Measurements from ENCODE around the gene B3GALT6. TPM values are rescaled to one million over a fixed set of nuclear protein-coding genes. Genes with fewer than 3 reads are reported as not detected.

B3GALT6 gene
- total and polyA plus RNA-seq, 7 experiments from 2014 or later, result 7.2 to 29.0 (median 12.7) TPM

- peaks cover 5 to 27% (median 9%) of the 10 kb centered on the region in 7 donors for H3K4me1 Mint-ChIP-seq
- no peaks in the 10 kb centered on the region for H3K27me3 Mint-ChIP-seq
- Histone ChIP-seq H3K36me3 (ENCODE audit: control insufficient read depth in 2 of 3, insufficient read depth in 3 of 3, low read length in 3 of 3) (peaks cover 0 to 93% (median 3%) of the 10 kb centered on the region in 3 experiments), H3K9me3 (ENCODE audit: control insufficient read depth in 2 of 3, low read length in 3 of 3) (no peaks in the 10 kb centered on the region), H3K4me3 (ENCODE audit: low read length) (no peak overlapping the region), H3K4me1 (ENCODE audit: control insufficient read depth in 2 of 2, insufficient read depth in 2 of 2, low read length in 2 of 2) (peaks cover 0 to 2% of the 10 kb centered on the region in 2 donors), H3K27me3 (ENCODE audit: control insufficient read depth in 2 of 2, insufficient read depth in 2 of 2, low read length in 2 of 2) (no peaks in the 10 kb centered on the region), H3K27ac (ENCODE audit: low read depth, low read length) (no peak overlapping the region)
- H3K9me3 Mint-ChIP-seq, result no peaks in the 10 kb centered on the region
- no peak for DNase-seq
- POLR2A ChIA-PET, result no interaction called here
- ATAC-seq, result peak; percentile 16
- intact Hi-C loops (cut with micrococcal nuclease), result no loop called here
- peaks cover 5 to 27% (median 11%) of the 10 kb centered on the region in 5 donors for H3K36me3 Mint-ChIP-seq
- no peak overlapping the region for H3K4me3 Mint-ChIP-seq
- CTCF ChIA-PET, result no interaction called here
- H3K27ac Mint-ChIP-seq, result no peak overlapping the region
Measured at GRCh38 chr1:1221887-1222574, 10.0 kb upstream of the B3GALT6 start.

GRCh38 chr1:1222575-1223225 lies 9.3 kb upstream of the B3GALT6 start:
- no peaks in the 10 kb centered on the region for H3K9me3 Mint-ChIP-seq
- Histone ChIP-seq H3K27me3 (ENCODE audit: control insufficient read depth in 2 of 2, insufficient read depth in 2 of 2, low read length in 2 of 2) (no peaks in the 10 kb centered on the region), H3K4me1 (ENCODE audit: control insufficient read depth in 2 of 2, insufficient read depth in 2 of 2, low read length in 2 of 2) (peaks cover 0 to 2% of the 10 kb centered on the region in 2 donors), H3K4me3 (ENCODE audit: low read length) (no peak overlapping the region), H3K27ac (ENCODE audit: low read depth, low read length) (no peak overlapping the region), H3K9me3 (ENCODE audit: control insufficient read depth in 2 of 3, low read length in 3 of 3) (no peaks in the 10 kb centered on the region), H3K36me3 (ENCODE audit: control insufficient read depth in 2 of 3, insufficient read depth in 3 of 3, low read length in 3 of 3) (peaks cover 0 to 95% (median 3%) of the 10 kb centered on the region in 3 experiments)
- peaks cover 5 to 27% (median 11%) of the 10 kb centered on the region in 5 donors for H3K36me3 Mint-ChIP-seq
- peak overlapping the region in 1 of 9 donors; percentile 36 for H3K27ac Mint-ChIP-seq
- ATAC-seq (no peak), DNase-seq (no peak)
- H3K4me3 Mint-ChIP-seq, result peak overlapping the region in 1 of 10 donors; percentile 47
- CTCF ChIA-PET, result no interaction called here
- POLR2A ChIA-PET, result no interaction called here
- no peaks in the 10 kb centered on the region for H3K27me3 Mint-ChIP-seq
- H3K4me1 Mint-ChIP-seq, result peaks cover 5 to 27% (median 9%) of the 10 kb centered on the region in 7 donors
- intact Hi-C loops (cut with micrococcal nuclease), result no loop called here

GRCh38 chr1:1223321-1223720 lies 8.7 kb upstream of the B3GALT6 start:
- ATAC-seq, result no peak
- H3K9me3 ChIP-seq (ENCODE audit: control insufficient read depth in 2 of 3, low read length in 3 of 3), result no peaks in the 10 kb centered on the region
- Mint-ChIP-seq H3K27ac (no peak overlapping the region), H3K4me3 (no peak overlapping the region), H3K27me3 (no peaks in the 10 kb centered on the region), H3K4me1 (peaks cover 5 to 27% (median 9%) of the 10 kb centered on the region in 7 donors), H3K9me3 (no peaks in the 10 kb centered on the region), H3K36me3 (peaks cover 5 to 24% (median 11%) of the 10 kb centered on the region in 5 donors)
- H3K27ac ChIP-seq (ENCODE audit: low read depth, low read length), result no peak overlapping the region
- ChIA-PET CTCF (no interaction called here), POLR2A (no interaction called here)
- peaks cover 0 to 95% (median 3%) of the 10 kb centered on the region in 3 experiments for H3K36me3 ChIP-seq (ENCODE audit: control insufficient read depth in 2 of 3, insufficient read depth in 3 of 3, low read length in 3 of 3)
- H3K4me3 ChIP-seq (ENCODE audit: low read length), result no peak overlapping the region
- intact Hi-C loops (cut with micrococcal nuclease), result no loop called here
- DNase-seq, result no peak
- H3K4me1 ChIP-seq (ENCODE audit: control insufficient read depth in 2 of 2, insufficient read depth in 2 of 2, low read length in 2 of 2), result peaks cover 0 to 2% of the 10 kb centered on the region in 2 donors
- H3K27me3 ChIP-seq (ENCODE audit: control insufficient read depth in 2 of 2, insufficient read depth in 2 of 2, low read length in 2 of 2), result no peaks in the 10 kb centered on the region

- H3K27ac Mint-ChIP-seq, result no peak overlapping the region
- H3K4me3 Mint-ChIP-seq, result no peak overlapping the region
- peaks cover 0 to 2% of the 10 kb centered on the region in 2 donors for H3K4me1 ChIP-seq (ENCODE audit: control insufficient read depth in 2 of 2, insufficient read depth in 2 of 2, low read length in 2 of 2)
- DNase-seq, result no peak
- peaks cover 5 to 28% (median 9%) of the 10 kb centered on the region in 7 donors for H3K4me1 Mint-ChIP-seq
- H3K27me3 Mint-ChIP-seq, result no peaks in the 10 kb centered on the region
- no peaks in the 10 kb centered on the region for H3K9me3 Mint-ChIP-seq
- no peak for ATAC-seq
- H3K36me3 Mint-ChIP-seq, result peaks cover 5 to 24% (median 11%) of the 10 kb centered on the region in 5 donors
- CTCF ChIA-PET, result no interaction called here
- no peaks in the 10 kb centered on the region for H3K27me3 ChIP-seq (ENCODE audit: control insufficient read depth in 2 of 2, insufficient read depth in 2 of 2, low read length in 2 of 2)
- POLR2A ChIA-PET, result no interaction called here
- no peaks in the 10 kb centered on the region for H3K9me3 ChIP-seq (ENCODE audit: control insufficient read depth in 2 of 3, low read length in 3 of 3)
- no peak overlapping the region for H3K27ac ChIP-seq (ENCODE audit: low read depth, low read length)
- peaks cover 0 to 96% (median 3%) of the 10 kb centered on the region in 3 experiments for H3K36me3 ChIP-seq (ENCODE audit: control insufficient read depth in 2 of 3, insufficient read depth in 3 of 3, low read length in 3 of 3)
- no peak overlapping the region for H3K4me3 ChIP-seq (ENCODE audit: low read length)
- intact Hi-C loops (cut with micrococcal nuclease), result no loop called here
Measured at GRCh38 chr1:1223891-1224290, 8.1 kb upstream of the B3GALT6 start.

GRCh38 chr1:1225238-1225845 lies 6.7 kb upstream of the B3GALT6 start:
- peaks cover 5 to 27% (median 11%) of the 10 kb centered on the region in 5 donors for H3K36me3 Mint-ChIP-seq
- Histone ChIP-seq H3K9me3 (ENCODE audit: control insufficient read depth in 2 of 3, low read length in 3 of 3) (no peaks in the 10 kb centered on the region), H3K4me3 (ENCODE audit: low read length) (no peak overlapping the region), H3K36me3 (ENCODE audit: control insufficient read depth in 2 of 3, insufficient read depth in 3 of 3, low read length in 3 of 3) (peaks cover 0 to 84% (median 3%) of the 10 kb centered on the region in 3 experiments), H3K4me1 (ENCODE audit: control insufficient read depth in 2 of 2, insufficient read depth in 2 of 2, low read length in 2 of 2) (peaks cover 6 to 7% of the 10 kb centered on the region in 2 donors), H3K27ac (ENCODE audit: low read depth, low read length) (no peak overlapping the region), H3K27me3 (ENCODE audit: control insufficient read depth in 2 of 2, insufficient read depth in 2 of 2, low read length in 2 of 2) (no peaks in the 10 kb centered on the region)
- peak overlapping the region in 1 of 9 donors; percentile 33 for H3K27ac Mint-ChIP-seq
- no peak for DNase-seq
- H3K4me3 Mint-ChIP-seq, result no peak overlapping the region
- no peaks in the 10 kb centered on the region for H3K27me3 Mint-ChIP-seq
- no peaks in the 10 kb centered on the region for H3K9me3 Mint-ChIP-seq
- H3K4me1 Mint-ChIP-seq, result peaks cover 14 to 43% (median 21%) of the 10 kb centered on the region in 7 donors
- POLR2A ChIA-PET, result no interaction called here
- intact Hi-C loops (cut with micrococcal nuclease), result no loop called here
- ATAC-seq, result no peak
- CTCF ChIA-PET, result no interaction called here

GRCh38 chr1:1225913-1226312 lies 6.1 kb upstream of the B3GALT6 start:
- H3K27ac ChIP-seq (ENCODE audit: low read depth, low read length), result no peak overlapping the region
- H3K27me3 ChIP-seq (ENCODE audit: control insufficient read depth in 2 of 2, insufficient read depth in 2 of 2, low read length in 2 of 2), result no peaks in the 10 kb centered on the region
- peak overlapping the region in 1 of 10 donors; percentile 19 for H3K4me3 Mint-ChIP-seq
- H3K4me1 ChIP-seq (ENCODE audit: control insufficient read depth in 2 of 2, insufficient read depth in 2 of 2, low read length in 2 of 2), result peaks cover 11 to 13% of the 10 kb centered on the region in 2 donors
- no peak overlapping the region for H3K4me3 ChIP-seq (ENCODE audit: low read length)
- H3K9me3 Mint-ChIP-seq, result no peaks in the 10 kb centered on the region
- intact Hi-C loops (cut with micrococcal nuclease), result no loop called here
- H3K9me3 ChIP-seq (ENCODE audit: control insufficient read depth in 2 of 3, low read length in 3 of 3), result no peaks in the 10 kb centered on the region
- H3K27ac Mint-ChIP-seq, result peak overlapping the region in 1 of 9 donors; percentile 33
- H3K27me3 Mint-ChIP-seq, result no peaks in the 10 kb centered on the region
- H3K36me3 ChIP-seq (ENCODE audit: control insufficient read depth in 2 of 3, insufficient read depth in 3 of 3, low read length in 3 of 3), result peaks cover 0 to 79% (median 3%) of the 10 kb centered on the region in 3 experiments
- DNase-seq, result no peak
- ChIA-PET CTCF (no interaction called here), POLR2A (no interaction called here)
- peaks cover 5 to 27% (median 11%) of the 10 kb centered on the region in 5 donors for H3K36me3 Mint-ChIP-seq
- ATAC-seq, result no peak
- peaks cover 19 to 43% (median 25%) of the 10 kb centered on the region in 7 donors for H3K4me1 Mint-ChIP-seq
